Tibial nerve (tissue), 4 donors: ENCODE data around the gene ZNF217. TPM values are rescaled to one million over a fixed set of nuclear protein-coding genes. Genes with fewer than 3 reads are reported as not detected.
A peak's percentile ranks its signal among the peaks of the same experiment; 100 is the strongest.
"Not testable (repeated sequence)": the region's sequence is repeated elsewhere in the genome, so short reads cannot be mapped to it uniquely, and the experiment has no call there.

Experiments used
- DNase-seq, 2 donors: peaks; one replicate each; pipeline ENCODE4 v3.0.0-alpha.2; 2019; ENCODE audit warnings: low spot score in 2 of 2
- H3K27ac ChIP-seq, 4 donors: fragments of 200-600 bp; sonication (generic) in 3 of 4; one replicate each; pipeline ENCODE4 v1.5.1; 2017 to 2019; ENCODE audit warnings: mild to moderate bottlenecking in 1 of 4
- H3K27me3 ChIP-seq, 2 donors: fragments of 200-600 bp; sonication (generic) in 1 of 2; one replicate each; pipeline versions ENCODE4 v1.5.1 to v1.6.0; 2017 to 2019
- H3K36me3 ChIP-seq, 3 donors: fragments of 200-600 bp; sonication (generic); one replicate each; pipeline ENCODE4 v1.5.1; 2018 to 2019
- H3K4me1 ChIP-seq, 4 donors: fragments of 200-600 bp; sonication (generic) in 3 of 4; one replicate each; pipeline ENCODE4 v1.5.1; 2017 to 2019
- H3K4me3 ChIP-seq, 4 donors: fragments of 200-600 bp; sonication (generic) in 3 of 4; one replicate each; pipeline ENCODE4 v1.5.1; 2017 to 2019; ENCODE audit warnings: mild to moderate bottlenecking in 1 of 4, moderate library complexity in 1 of 4
- H3K9me3 ChIP-seq, 4 donors: fragments of 200-600 bp; sonication (generic) in 3 of 4; one replicate each; pipeline ENCODE4 v1.5.1; 2017 to 2019
- CTCF ChIP-seq, 5 experiments: fragments of 200-600 bp in 3 of 5; fragments of 450-650 bp in 2 of 5; sonication (generic) in 3 of 5; IDR thresholded peaks; one replicate each; pipeline ENCODE4 v1.5.1; 2016 to 2019; ENCODE audit warnings: antibody characterized with exemption in 5 of 5, mild to moderate bottlenecking in 3 of 5, moderate library complexity in 2 of 5
- EP300 ChIP-seq, 2 donors: sonication (generic); formaldehyde crosslinking; IDR thresholded peaks; one replicate each; pipeline ENCODE4 v1.6.1; 2017; ENCODE audit warnings: antibody characterized with exemption in 2 of 2, mild to moderate bottlenecking in 1 of 2
- POLR2A ChIP-seq, 2 donors: fragments of 450-650 bp; IDR thresholded peaks; one replicate each; pipeline ENCODE4 v1.6.1; 2017; ENCODE audit warnings: antibody characterized with exemption in 2 of 2, mild to moderate bottlenecking in 2 of 2, moderate library complexity in 2 of 2
- whole genome bisulfite sequencing, 2 donors: methylation state at CpG; one replicate each; pipeline ENCODE4 v1.1.5; 2018; 5-methylcytosine and 5-hydroxymethylcytosine counted together
- total RNA-seq, 4 donors: library from RNA; depleted of rRNA; stranded (reverse); fragments of >200 nt; gene quantifications; one replicate each; pipeline ENCODE4 v1.1.0, GENCODE V29; 2016

Gene ZNF217
- total RNA-seq, 4 donors from 2014 or later: 21.4 to 24.3 (median 23.1) TPM

GRCh38 chr20:53608071-53608455 is 14.4 kb upstream of the ZNF217 start:
- peaks cover 0 to 29% (median 5%) of the 10 kb centered on the region in 4 donors for H3K4me1 ChIP-seq
- DNase-seq: no peak
- no peak overlapping the region for H3K4me3 ChIP-seq
- TF ChIP-seq EP300 (IDR thresholded peaks at IDR 0.05) (no peak), POLR2A (IDR thresholded peaks at IDR 0.05) (no peak), CTCF (IDR thresholded peaks at IDR 0.05) (no peak)
- WGBS, 2 donors: 94 to 97% methylated on average over 23 of the region's 23 CpGs
- no peaks in the 10 kb centered on the region for H3K36me3 ChIP-seq
- no peaks in the 10 kb centered on the region for H3K27me3 ChIP-seq
- peak overlapping the region in 2 of 4 donors; percentile 51 to 56 for H3K27ac ChIP-seq
- H3K9me3 ChIP-seq: no peaks in the 10 kb centered on the region

GRCh38 chr20:53606364-53606985 is 12.8 kb upstream of the ZNF217 start:
- no peak for TF ChIP-seq POLR2A (IDR thresholded peaks at IDR 0.05)
- TF ChIP-seq EP300 (IDR thresholded peaks at IDR 0.05): peak in 1 of 2 donors; percentile 9
- H3K27ac ChIP-seq: peak overlapping the region in 2 of 4 donors; percentile 33 to 64

GRCh38 chr20:53605401-53605800 is 11.8 kb upstream of the ZNF217 start:
- WGBS, 2 donors: 97 to 99% methylated on average over 5 of the region's 5 CpGs
- H3K4me1 ChIP-seq: peaks cover 0 to 29% (median 5%) of the 10 kb centered on the region in 4 donors
- not testable (repeated sequence) for H3K9me3 ChIP-seq

More at GRCh38 chr20:53606364-53606985, 12.8 kb upstream of the ZNF217 start:
- WGBS, 2 donors: 92 to 97% methylated on average over 8 of the region's 8 CpGs
- no peaks in the 10 kb centered on the region for H3K27me3 ChIP-seq
- no peaks in the 10 kb centered on the region for H3K9me3 ChIP-seq
- no peak for DNase-seq
- H3K4me1 ChIP-seq: peaks cover 0 to 29% (median 5%) of the 10 kb centered on the region in 4 donors
- no peak overlapping the region for H3K4me3 ChIP-seq
- H3K36me3 ChIP-seq: no peaks in the 10 kb centered on the region

GRCh38 chr20:53604846-53605245 is 11.2 kb upstream of the ZNF217 start:
- not testable (repeated sequence) for H3K36me3 ChIP-seq, H3K27me3 ChIP-seq, H3K9me3 ChIP-seq, H3K27ac ChIP-seq, H3K4me3 ChIP-seq, DNase-seq
- peaks cover 0 to 25% (median 5%) of the 10 kb centered on the region in 4 donors for H3K4me1 ChIP-seq
- 83 to 94% methylated on average over 4 to 5 of the region's 5 CpGs for WGBS, 2 donors

More at GRCh38 chr20:53605401-53605800, 11.8 kb upstream of the ZNF217 start:
- H3K4me3 ChIP-seq, H3K36me3 ChIP-seq, H3K27ac ChIP-seq, DNase-seq, H3K27me3 ChIP-seq: not testable (repeated sequence)

GRCh38 chr20:53602661-53603060 is 9.0 kb upstream of the ZNF217 start:
- Histone ChIP-seq H3K9me3 (no peaks in the 10 kb centered on the region), H3K4me1 (peaks cover 0 to 20% (median 0%) of the 10 kb centered on the region in 4 donors), H3K4me3 (no peak overlapping the region), H3K27me3 (no peaks in the 10 kb centered on the region), H3K36me3 (no peaks in the 10 kb centered on the region), H3K27ac (no peak overlapping the region)
- 97 to 100% methylated on average over 1 of the region's 1 CpG for WGBS, 2 donors
- no peak for TF ChIP-seq POLR2A (IDR thresholded peaks at IDR 0.05)
- TF ChIP-seq CTCF (IDR thresholded peaks at IDR 0.05): no peak
- TF ChIP-seq EP300 (IDR thresholded peaks at IDR 0.05): no peak
- DNase-seq: no peak

GRCh38 chr20:53599910-53600632 is 6.4 kb upstream of the ZNF217 start:
- no peaks in the 10 kb centered on the region for H3K36me3 ChIP-seq
- H3K4me3 ChIP-seq: no peak overlapping the region
- H3K4me1 ChIP-seq: peaks cover 0 to 18% (median 7%) of the 10 kb centered on the region in 4 donors
- no peak overlapping the region for H3K27ac ChIP-seq
- H3K27me3 ChIP-seq: no peaks in the 10 kb centered on the region
- WGBS, 2 donors: 72 to 75% methylated on average over 13 of the region's 13 CpGs
- no peak for DNase-seq
- H3K9me3 ChIP-seq: no peaks in the 10 kb centered on the region
- TF ChIP-seq CTCF (IDR thresholded peaks at IDR 0.05) (no peak), POLR2A (IDR thresholded peaks at IDR 0.05) (no peak), EP300 (IDR thresholded peaks at IDR 0.05) (no peak)
